NCI-H524 treated with DMSO at 0.1 percent for 48 hours (cell line): ENCODE data around the gene ZNF274.
A peak's percentile ranks its signal among the peaks of the same experiment; 100 is the strongest.
"Not testable (repeated sequence)": the region's sequence is repeated elsewhere in the genome, so short reads cannot be mapped to it uniquely, and the experiment has no call there.

Source experiments
- DNase-seq: peaks from one replicate; lab custom pipeline; 2025; lab: John Stamatoyannopoulos, UW

ZNF274 gene

GRCh38 chr19:58212336-58213074, 29.6 kb downstream of the ZNF274 start:
- DNase-seq: no peak

GRCh38 chr19:58213075-58213369, 30.2 kb downstream of the ZNF274 start:
- DNase-seq: no peak

GRCh38 chr19:58217069-58217481, 34.2 kb downstream of the ZNF274 start:
- no peak for DNase-seq

GRCh38 chr19:58217607-58218391, 34.9 kb downstream of the ZNF274 start:
- no peak for DNase-seq

- DNase-seq: no peak
Measured at GRCh38 chr19:58218899-58219298, 36.0 kb downstream of the ZNF274 start.

GRCh38 chr19:58227964-58228584, 45.2 kb downstream of the ZNF274 start:
- no peak for DNase-seq

GRCh38 chr19:58228585-58229254, 45.9 kb downstream of the ZNF274 start, which contains the start of gene ZNF544:
ZNF544 (plus strand) TSS chr19:58228914; CDS start chr19:58244024, 15,110 bp downstream.
- peak; percentile 10 for DNase-seq

- DNase-seq: no peak
Measured at GRCh38 chr19:58229255-58229639, 46.4 kb downstream of the ZNF274 start.

- DNase-seq: no peak
Measured at GRCh38 chr19:58237324-58237723, 54.5 kb downstream of the ZNF274 start.

- no peak for DNase-seq
Measured at GRCh38 chr19:58243351-58243750, 60.5 kb downstream of the ZNF274 start.

GRCh38 chr19:58248886-58249285, 66.0 kb downstream of the ZNF274 start:
- DNase-seq: no peak

- DNase-seq: no peak
Measured at GRCh38 chr19:58252102-58252685, 69.3 kb downstream of the ZNF274 start.

GRCh38 chr19:58258259-58258658, 75.4 kb downstream of the ZNF274 start:
- not testable (repeated sequence) for DNase-seq

GRCh38 chr19:58261600-58261967, 78.7 kb downstream of the ZNF274 start:
- DNase-seq: no peak

- DNase-seq: no peak
Measured at GRCh38 chr19:58261968-58262921, 79.4 kb downstream of the ZNF274 start.

- no peak for DNase-seq
Measured at GRCh38 chr19:58262922-58263296, 80.0 kb downstream of the ZNF274 start.
